ENCODE results near the gene NFATC4.

The NFATC4 gene

DNA sequence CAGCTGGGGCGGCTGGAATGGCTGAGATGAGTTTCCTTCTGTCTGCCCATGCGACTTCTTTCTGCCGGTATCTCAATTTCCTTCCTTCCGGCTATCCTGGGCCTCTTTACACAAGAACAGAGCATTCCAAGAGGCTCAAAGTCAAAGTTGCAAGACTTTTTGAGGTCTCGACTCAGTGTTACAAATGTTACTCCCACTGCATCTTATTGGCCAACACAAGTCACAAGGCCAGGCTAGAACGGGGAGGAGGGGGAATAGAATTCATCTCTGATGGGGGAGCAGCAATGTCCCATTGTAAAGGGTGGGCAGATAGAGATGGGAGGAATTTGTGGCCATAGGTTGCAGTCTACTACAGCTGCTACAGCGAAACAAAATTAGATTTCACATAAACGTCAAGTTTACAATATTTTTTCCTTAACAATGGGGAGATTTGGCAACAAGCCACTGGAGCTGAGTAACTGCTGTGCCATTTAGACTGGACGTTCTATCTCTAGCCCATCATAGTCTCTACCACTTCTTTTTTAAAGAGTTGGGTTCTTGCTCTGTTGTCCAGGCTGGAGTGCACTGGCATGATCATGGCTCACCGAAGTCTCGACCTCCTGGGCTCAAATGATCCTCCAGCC lies 21.4 kb downstream of the NFATC4 start:
- no peak for DNase-seq (ENCODE audit: low read depth)

GRCh38 chr14:24390701-24391468 lies 22.9 kb downstream of the NFATC4 start:
- no peak for DNase-seq (ENCODE audit: low read depth)

- DNase-seq (ENCODE audit: low read depth) = no peak
Measured at GRCh38 chr14:24392325-24393091, 24.5 kb downstream of the NFATC4 start.

DNA sequence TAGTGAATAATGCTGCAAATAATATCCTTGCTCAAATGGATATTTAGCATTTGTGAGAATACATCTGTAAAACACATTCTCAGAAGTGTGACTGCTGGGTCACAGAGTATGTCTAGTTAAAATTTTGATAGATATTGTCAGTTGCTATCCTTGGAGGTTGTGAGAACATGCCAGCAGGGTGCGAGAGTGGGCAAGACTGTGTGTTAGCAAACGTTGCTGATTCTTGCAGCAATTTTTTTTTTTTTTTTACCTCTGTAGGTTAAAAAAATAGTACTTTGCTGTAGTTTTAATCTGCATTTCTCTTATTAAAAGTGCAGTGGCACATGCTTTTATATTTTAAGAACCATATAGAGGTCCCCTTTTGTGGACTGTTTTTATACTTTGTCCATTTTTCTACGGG lies 26.3 kb downstream of the NFATC4 start:
- DNase-seq (ENCODE audit: low read depth) = no peak

DNA sequence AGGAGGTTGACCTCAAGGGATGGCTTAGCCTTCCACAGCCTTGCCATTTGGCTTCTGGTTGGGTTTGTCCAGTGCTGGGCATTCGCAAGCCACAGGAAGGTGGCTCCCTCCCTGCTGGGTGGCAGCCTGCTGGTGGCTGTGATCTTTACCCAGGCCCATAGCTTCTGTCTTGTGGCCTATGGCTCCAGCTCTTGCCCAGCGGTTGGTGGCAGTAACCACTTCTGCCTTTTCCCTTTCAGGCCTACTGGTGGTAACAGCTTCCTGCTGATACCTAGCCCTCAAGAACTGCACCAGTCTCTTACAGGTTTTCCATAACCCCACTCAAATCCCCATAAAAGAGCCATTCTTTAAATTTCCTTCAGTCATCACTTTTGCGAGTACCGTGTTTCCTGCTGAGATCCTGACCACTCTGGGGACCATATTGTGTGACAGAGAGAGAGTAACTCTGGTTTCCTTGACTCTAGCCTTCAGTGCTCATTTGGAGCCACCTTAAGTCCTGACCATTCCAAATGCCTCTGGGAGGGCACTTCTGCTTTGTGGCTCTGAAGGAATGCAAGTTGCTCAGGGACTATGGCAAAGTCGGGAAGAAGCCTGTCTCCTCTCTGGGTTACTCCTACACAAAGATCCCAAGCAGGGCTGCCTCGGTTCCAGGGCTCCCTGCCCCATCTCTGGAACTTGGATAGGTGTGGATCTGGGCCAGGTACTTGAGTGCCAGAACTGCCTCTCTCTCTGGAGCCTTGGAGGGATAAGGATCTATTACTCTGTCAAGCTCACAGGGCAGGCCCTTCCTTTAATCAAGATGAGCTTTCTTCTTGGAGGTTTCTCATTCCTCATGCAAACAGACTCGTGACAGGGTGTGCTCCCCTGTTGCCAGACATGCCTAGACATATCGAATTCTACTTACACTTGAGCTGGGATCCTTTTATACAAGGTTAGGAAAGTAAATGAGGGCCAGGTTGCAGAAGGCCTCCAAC lies 27.9 kb downstream of the NFATC4 start:
- DNase-seq (ENCODE audit: low read depth) = no peak

DNA sequence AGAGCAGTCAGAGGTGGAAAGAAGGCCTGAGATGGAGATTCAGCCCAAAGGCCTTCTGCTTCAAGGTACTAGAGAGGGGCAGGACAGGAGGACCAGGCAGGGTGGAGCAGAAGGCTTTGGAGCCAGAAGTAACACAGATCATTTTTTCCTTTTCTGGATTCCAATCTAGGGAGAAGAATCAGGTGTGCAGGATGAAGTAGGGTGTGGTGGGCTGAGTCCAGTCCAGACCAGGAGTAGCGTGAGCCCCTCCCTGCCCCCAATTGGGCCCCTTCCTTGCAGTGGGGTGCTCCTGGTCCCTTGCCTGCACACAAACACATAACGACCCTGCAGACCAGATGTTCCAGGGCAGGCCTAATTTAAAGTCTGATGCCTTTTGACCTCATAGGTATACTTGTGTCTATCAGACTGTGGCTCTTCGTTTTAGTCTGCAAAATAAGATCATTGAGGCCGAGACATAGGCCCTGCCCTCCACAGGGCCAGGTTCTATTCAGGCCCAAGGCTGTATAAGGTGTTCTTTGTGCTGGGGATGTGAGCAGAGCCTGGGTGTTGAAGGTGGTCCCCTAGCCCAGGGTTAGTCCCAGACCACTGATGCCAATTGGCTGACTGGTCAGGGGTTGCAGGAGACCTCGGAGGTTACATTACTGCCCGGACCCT lies 29.8 kb downstream of the NFATC4 start:
- no peak for DNase-seq (ENCODE audit: low read depth)

GRCh38 chr14:24398293-24398652 lies 30.3 kb downstream of the NFATC4 start:
- DNase-seq (ENCODE audit: low read depth) = no peak

GRCh38 chr14:24398653-24399446 lies 30.9 kb downstream of the NFATC4 start, which contains the start of gene NYNRIN:
Gene NYNRIN, plus strand, starts transcription at chr14:24399003. Its CDS starts 244 bp downstream, at chr14:24399247.
- peak; percentile 1 for DNase-seq (ENCODE audit: low read depth)

DNA sequence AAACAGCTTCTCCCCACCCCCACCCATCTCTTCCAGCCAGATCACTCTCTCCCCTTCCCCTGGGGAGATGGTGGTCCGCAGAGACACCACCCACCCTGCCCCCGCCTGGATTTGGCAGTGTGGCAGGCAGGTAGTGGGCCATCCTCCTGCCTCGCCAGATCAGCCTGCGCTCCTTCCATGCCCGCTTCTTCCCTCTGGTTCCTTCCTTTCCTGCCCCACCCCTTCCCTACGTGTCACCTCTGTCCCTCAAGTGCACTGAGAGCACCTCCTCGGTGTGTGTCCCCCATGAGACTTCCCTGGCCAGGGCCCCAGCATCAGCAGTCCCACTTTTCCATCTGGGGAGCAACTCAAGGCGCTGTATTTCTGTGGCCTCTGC lies 31.5 kb downstream of the NFATC4 start:
- DNase-seq (ENCODE audit: low read depth) = no peak

GRCh38 chr14:24399999-24400718 lies 32.2 kb downstream of the NFATC4 start:
- no peak for DNase-seq (ENCODE audit: low read depth)

DNA sequence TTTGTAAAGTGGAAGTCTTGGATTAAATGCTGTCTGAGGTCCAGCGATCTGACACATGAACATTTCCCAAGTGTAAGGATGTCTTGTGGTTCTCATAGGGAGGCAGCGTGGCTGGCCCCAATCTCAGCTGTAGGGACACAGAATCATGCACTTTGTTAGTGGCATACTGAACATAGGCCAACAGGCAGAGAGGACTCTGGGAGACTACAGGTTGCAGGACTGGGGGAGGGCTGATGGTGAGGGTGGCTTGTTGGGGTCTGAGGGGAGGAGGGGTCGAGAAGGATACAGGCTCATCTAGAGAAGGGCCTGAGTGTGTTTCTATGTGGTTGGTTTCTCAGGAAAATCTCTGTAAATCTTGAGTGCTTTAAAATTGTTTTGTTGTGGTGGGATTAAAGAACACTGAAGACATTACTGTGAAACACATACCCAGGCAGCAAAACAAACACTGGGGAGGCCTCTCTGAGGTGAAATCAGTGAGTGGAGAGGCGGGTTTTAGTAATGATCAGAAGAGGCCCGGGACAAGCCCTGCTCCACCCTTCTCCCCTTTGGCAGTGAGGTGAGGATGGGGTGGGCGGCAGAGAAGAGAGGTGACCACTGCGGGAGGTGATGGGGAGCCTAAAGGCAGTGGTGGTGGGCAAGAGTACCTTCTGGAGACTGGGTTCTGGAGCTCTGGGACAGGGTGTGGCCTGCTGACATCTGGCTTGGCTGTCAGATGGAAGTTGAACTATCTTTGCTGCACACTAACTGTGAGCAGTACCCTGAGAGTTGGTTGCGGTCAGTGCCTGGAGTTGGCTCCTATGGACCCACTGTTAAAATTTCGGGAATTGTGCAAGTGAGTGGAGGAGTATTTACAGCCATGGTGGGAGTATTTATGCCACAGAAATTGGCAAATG lies 34.1 kb downstream of the NFATC4 start:
- DNase-seq (ENCODE audit: low read depth) = no peak

GRCh38 chr14:24403294-24403998 lies 35.5 kb downstream of the NFATC4 start:
- DNase-seq (ENCODE audit: low read depth) = no peak

DNA sequence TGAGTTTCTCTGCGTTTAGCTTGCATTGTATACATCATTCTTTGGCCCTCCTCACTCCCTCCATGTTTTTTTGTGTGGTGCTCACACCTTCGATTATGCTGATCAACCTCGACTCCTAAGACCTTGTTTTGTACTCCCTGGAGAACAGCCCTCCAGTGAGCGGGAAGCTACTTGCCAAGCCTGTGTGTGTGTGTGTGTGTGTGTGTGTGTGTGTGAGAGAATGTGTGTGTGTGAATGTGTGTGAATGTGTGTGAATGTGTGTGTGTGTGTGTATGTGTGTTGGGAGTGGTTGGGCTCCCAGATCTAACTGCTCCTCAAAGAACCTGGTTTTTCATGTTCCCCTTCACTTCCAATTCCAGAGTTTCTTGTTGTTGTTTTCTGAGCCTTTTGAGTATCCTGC lies 36.8 kb downstream of the NFATC4 start:
- no peak for DNase-seq (ENCODE audit: low read depth)

- DNase-seq (ENCODE audit: low read depth) = no peak
Measured at GRCh38 chr14:24406416-24406815, 38.4 kb downstream of the NFATC4 start.

- DNase-seq (ENCODE audit: low read depth) = no peak
Measured at GRCh38 chr14:24407608-24408325, 39.8 kb downstream of the NFATC4 start.

DNA sequence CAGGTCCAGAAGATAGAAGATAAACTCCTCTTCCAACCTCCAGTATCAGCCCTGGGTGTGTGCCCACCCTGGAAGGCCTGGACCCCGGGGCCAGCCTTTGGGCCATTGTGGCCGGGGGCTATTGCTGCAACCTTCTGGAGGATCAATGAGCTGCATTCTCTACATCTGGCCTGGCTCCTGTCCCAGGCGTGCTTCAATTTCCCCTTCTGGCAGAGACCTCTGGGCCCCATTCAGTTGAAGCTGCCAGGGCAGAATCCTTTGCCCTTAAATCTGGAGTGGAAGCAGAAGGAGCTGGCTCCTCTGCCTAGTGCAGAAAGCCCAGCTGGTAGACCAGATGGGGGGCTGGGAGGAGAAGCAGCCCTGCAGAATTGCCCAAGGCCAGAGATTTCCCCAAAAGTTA lies 40.8 kb downstream of the NFATC4 start:
- no peak for DNase-seq (ENCODE audit: low read depth)

DNA sequence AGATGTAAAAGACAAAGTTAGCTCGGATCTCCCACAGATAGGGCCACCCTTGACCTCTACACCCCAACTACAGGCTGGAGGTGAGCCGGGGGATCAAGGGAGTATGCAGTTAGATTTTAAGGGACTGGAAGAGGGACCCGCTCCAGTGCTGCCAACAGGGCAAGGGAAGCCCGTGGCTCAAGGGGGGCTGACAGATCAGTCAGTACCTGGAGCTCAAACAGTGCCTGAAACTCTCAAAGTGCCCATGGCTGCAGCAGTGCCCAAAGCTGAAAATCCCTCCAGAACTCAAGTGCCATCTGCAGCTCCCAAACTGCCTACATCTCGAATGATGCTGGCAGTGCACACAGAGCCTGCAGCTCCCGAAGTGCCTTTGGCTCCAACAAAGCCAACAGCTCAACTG lies 41.2 kb downstream of the NFATC4 start:
- DNase-seq (ENCODE audit: low read depth) = no peak

Data from stimulated activated CD8-positive, alpha-beta memory T cell treated with anti-CD3 and anti-CD28 coated beads, Interleukin-12 subunit alpha, Interleukin-12 subunit beta, amount 100 ng/mL, for 1 hour (primary cell).